ENCODE measurements around the gene MAP2K7.

The MAP2K7 gene

GRCh38 chr19:7874897-7875273, 28.8 kb upstream of the MAP2K7 start:
- TF ChIP-seq, protein P1, sequence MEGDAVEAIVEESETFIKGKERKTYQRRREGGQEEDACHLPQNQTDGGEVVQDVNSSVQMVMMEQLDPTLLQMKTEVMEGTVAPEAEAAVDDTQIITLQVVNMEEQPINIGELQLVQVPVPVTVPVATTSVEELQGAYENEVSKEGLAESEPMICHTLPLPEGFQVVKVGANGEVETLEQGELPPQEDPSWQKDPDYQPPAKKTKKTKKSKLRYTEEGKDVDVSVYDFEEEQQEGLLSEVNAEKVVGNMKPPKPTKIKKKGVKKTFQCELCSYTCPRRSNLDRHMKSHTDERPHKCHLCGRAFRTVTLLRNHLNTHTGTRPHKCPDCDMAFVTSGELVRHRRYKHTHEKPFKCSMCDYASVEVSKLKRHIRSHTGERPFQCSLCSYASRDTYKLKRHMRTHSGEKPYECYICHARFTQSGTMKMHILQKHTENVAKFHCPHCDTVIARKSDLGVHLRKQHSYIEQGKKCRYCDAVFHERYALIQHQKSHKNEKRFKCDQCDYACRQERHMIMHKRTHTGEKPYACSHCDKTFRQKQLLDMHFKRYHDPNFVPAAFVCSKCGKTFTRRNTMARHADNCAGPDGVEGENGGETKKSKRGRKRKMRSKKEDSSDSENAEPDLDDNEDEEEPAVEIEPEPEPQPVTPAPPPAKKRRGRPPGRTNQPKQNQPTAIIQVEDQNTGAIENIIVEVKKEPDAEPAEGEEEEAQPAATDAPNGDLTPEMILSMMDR (IDR thresholded peaks at IDR 0.05) = no peak

DNA sequence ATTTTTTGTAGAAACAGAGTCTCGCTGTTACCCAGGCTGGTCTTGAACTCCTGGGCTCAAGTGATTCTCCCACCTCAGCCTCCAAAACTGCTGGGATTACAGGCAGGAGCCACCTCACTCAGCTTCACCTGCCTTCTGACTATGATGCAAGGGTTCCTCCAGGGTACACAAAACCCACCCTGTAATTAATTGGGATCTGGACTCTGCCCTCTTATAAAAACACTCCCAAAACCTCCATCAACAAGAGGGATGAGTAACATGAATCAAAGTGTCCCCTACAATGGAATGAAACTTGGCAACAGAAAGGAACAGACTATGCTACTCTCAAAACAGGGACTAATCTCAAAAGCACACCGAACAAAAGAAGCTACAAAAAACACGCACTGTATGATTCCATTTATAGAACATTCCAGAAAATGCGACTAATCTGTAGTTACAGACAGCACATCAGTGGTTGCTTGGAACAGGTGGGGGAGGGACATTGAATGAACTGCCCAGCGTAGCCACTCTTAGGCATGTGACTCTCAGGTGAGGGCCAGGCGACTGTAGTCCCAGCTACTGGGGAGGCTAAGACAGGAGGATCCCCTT, 26.3 kb upstream of the MAP2K7 start:
- TF ChIP-seq, protein P1 (IDR thresholded peaks at IDR 0.05) = no peak

GRCh38 chr19:7879111-7879807, 24.4 kb upstream of the MAP2K7 start:
- TF ChIP-seq, protein P1 (IDR thresholded peaks at IDR 0.05) = no peak

DNA sequence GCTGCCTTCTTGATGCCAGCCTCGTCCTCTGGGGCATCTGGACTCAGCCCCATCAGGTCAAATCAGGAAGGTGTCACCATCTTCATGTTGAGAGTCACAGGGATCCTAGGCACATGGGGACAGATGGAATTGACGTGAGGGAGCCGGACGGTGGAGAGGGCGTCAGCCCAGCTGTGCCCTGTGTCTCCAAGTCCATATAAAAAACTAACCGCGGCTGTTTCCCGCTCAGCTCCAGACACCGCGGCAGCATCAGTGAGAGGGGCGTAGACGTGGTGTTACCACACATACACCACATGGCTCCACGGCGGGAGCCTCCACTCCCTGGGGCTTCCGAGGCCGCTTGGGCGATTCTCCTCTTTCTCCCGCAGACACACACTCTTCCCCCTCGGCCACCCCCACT, 23.8 kb upstream of the MAP2K7 start:
- TF ChIP-seq, protein P1 (IDR thresholded peaks at IDR 0.05) = no peak

DNA sequence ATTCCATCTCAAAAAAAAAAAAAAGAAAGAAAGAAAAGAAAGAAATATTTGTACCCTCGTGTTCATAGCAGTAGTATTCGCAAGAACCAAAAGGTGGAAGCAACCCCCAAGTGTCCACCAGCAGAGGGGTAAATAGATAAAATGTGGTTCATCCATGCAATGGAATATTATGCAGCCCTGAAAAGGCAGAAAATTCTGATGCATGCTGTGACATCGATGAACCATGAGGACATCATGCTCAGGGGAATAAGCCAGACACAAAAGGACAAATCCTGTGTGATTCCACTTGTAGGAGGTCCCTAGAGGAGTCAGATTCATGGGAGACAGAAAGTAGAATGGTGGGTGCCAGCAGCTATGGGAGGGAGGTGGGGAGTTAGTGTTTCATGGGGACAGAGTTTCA, 21.8 kb upstream of the MAP2K7 start:
- TF ChIP-seq, protein P1 (IDR thresholded peaks at IDR 0.05) = no peak

DNA sequence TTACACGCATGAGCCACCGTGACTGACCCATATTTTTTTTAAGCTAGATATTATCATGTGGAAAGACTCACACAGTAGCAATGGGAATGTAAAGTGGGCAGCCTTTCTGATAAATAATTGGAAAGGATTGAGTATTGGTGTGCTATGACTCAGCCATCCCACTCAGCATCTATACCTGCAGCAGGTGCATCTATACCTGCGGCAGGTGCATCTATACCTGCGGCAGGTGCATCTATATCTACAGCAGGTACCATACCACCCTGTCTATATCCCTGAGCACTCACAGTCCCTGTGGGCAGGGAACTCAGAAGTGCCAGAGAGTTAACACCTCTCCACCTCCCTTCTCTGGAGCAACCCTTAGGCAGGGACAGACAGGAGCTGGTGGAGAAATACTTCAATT, 20.6 kb upstream of the MAP2K7 start:
- TF ChIP-seq, protein P1 (IDR thresholded peaks at IDR 0.05) = no peak

- TF ChIP-seq, protein P1 (IDR thresholded peaks at IDR 0.05) = no peak
Observed at GRCh38 chr19:7883796-7884570, 19.7 kb upstream of the MAP2K7 start.

Data from LNCAP (cell line).